Neural progenitor cell (in vitro differentiated cells): ENCODE data around the gene RBMX. TPM values are rescaled to one million over a fixed set of nuclear protein-coding genes. Genes with fewer than 3 reads are reported as not detected.

Source experiments
- DNase-seq: peaks from one replicate; pipeline ENCODE4 v3.0.0-alpha.2; 2016; ENCODE audit warnings: low spot score
- H2AFZ ChIP-seq: fragments of 200-600 bp; sonication (generic); replicated peaks from 2 replicates; pipeline ENCODE4 v1.6.1; 2016; ENCODE audit warnings: antibody characterized with exemption
- H3F3A ChIP-seq: fragments of 200-600 bp; sonication (generic); 2 replicates; pipeline ENCODE4 v1.6.1; 2016; ENCODE audit warnings: antibody characterized with exemption, low read depth
- H3K27ac ChIP-seq: fragments of 200-600 bp; sonication (generic); 2 replicates; pipeline ENCODE4 v1.5.1; 2016; ENCODE audit warnings: mild to moderate bottlenecking
- H3K27me3 ChIP-seq: fragments of 200-600 bp; sonication (generic); 2 replicates; pipeline ENCODE4 v1.6.1; 2016; ENCODE audit warnings: mild to moderate bottlenecking, moderate library complexity
- H3K36me3 ChIP-seq: fragments of 200-600 bp; sonication (generic); 2 replicates; pipeline ENCODE4 v1.5.1; 2016
- H3K4me1 ChIP-seq: fragments of 200-600 bp; sonication (generic); 2 replicates; pipeline ENCODE4 v1.6.1; 2016; ENCODE audit warnings: mixed run types
- H3K4me2 ChIP-seq: fragments of 200-600 bp; sonication (generic); 2 replicates; pipeline ENCODE4 v1.6.1; 2016
- H3K4me3 ChIP-seq: fragments of 200-600 bp; sonication (generic); 2 replicates; pipeline ENCODE4 v1.5.1; 2016
- H3K79me2 ChIP-seq: fragments of 200-600 bp; sonication (generic); 2 replicates; pipeline ENCODE4 v1.6.1; 2016; ENCODE audit warnings: low read depth
- H3K9ac ChIP-seq: fragments of 200-600 bp; sonication (generic); 2 replicates; pipeline ENCODE4 v1.6.1; 2016
- H3K9me3 ChIP-seq: fragments of 200-600 bp; sonication (generic); 2 replicates; pipeline ENCODE4 v1.5.1; 2016; ENCODE audit warnings: low read depth
- H4K20me1 ChIP-seq: fragments of 200-600 bp; sonication (generic); 2 replicates; pipeline ENCODE4 v1.6.1; 2016; ENCODE audit warnings: low read depth
- H3K27ac Mint-ChIP-seq: 3 replicates; pipeline ENCODE4 v1.8.0; 2021; ENCODE audit warnings: mixed read lengths
- H3K27me3 Mint-ChIP-seq: 2 replicates; pipeline ENCODE4 v1.8.0; 2022; ENCODE audit warnings: low read depth, mild to moderate bottlenecking, inconsistent platforms, moderate library complexity, mixed read lengths; ENCODE audit not compliant: insufficient read depth
- H3K36me3 Mint-ChIP-seq: 3 replicates; pipeline ENCODE4 v1.8.0; 2021; ENCODE audit warnings: mixed read lengths
- H3K4me1 Mint-ChIP-seq: 3 replicates; pipeline ENCODE4 v1.8.0; 2021; ENCODE audit warnings: mixed read lengths
- H3K4me3 Mint-ChIP-seq: 3 replicates; pipeline ENCODE4 v1.8.0; 2021; ENCODE audit warnings: mild to moderate bottlenecking, moderate library complexity, mixed read lengths
- H3K9me3 Mint-ChIP-seq: 3 replicates; pipeline ENCODE4 v1.8.0; 2020; ENCODE audit warnings: mixed read lengths
- CTCF ChIP-seq: fragments of 200-600 bp; sonication (generic); IDR thresholded peaks from 2 replicates; pipeline ENCODE4 v1.5.1; 2017; ENCODE audit warnings: antibody characterized with exemption, mild to moderate bottlenecking
- EZH2 ChIP-seq: fragments of 200-600 bp; sonication (generic); IDR thresholded peaks from 2 replicates; pipeline ENCODE4 v1.6.1; 2017; ENCODE audit warnings: antibody characterized with exemption, mild to moderate bottlenecking, moderate library complexity
- EZH2phosphoT487 ChIP-seq: fragments of 200-600 bp; sonication (generic); IDR thresholded peaks from 2 replicates; pipeline ENCODE4 v1.6.1; 2017; ENCODE audit warnings: antibody characterized with exemption
- total RNA-seq: library from RNA; depleted of rRNA; stranded (reverse); fragments of >200 nt; gene quantifications from 2 replicates; pipeline ENCODE4 v1.2.3, GENCODE V29; 2015; ENCODE audit warnings: low replicate concordance

The RBMX gene
- total RNA-seq, 1 donor from 2014 or later: 1,287 TPM

GRCh38 chrX:136870064-136870463, 10.5 kb downstream of the RBMX start:
- Mint-ChIP-seq H3K4me3 (no peak overlapping the region), H3K36me3 (peaks cover 25% of the 10 kb centered on the region), H3K27ac (no peak overlapping the region), H3K4me1 (no peaks in the 10 kb centered on the region), H3K9me3 (peaks cover 4% of the 10 kb centered on the region), H3K27me3 (peaks cover 3% of the 10 kb centered on the region)
- H3K4me3 ChIP-seq: no peak overlapping the region
- H3K4me1 ChIP-seq: no peaks in the 10 kb centered on the region
- H3F3A ChIP-seq: peaks cover 56% of the 10 kb centered on the region
- DNase-seq: no peak
- H2AFZ ChIP-seq: no peak overlapping the region
- H3K27me3 ChIP-seq: no peaks in the 10 kb centered on the region
- H3K27ac ChIP-seq: no peak overlapping the region
- H3K36me3 ChIP-seq: peaks cover 25% of the 10 kb centered on the region
- no peak for TF ChIP-seq CTCF
- no peak for TF ChIP-seq EZH2
- TF ChIP-seq EZH2phosphoT487: no peak
- H3K79me2 ChIP-seq: peaks cover 90% of the 10 kb centered on the region
- no peaks in the 10 kb centered on the region for H3K9me3 ChIP-seq
- peaks cover 98% of the 10 kb centered on the region for H4K20me1 ChIP-seq
- H3K4me2 ChIP-seq: no peak overlapping the region
- H3K9ac ChIP-seq: no peak overlapping the region

- Mint-ChIP-seq H3K4me3 (no peak overlapping the region), H3K36me3 (peaks cover 17% of the 10 kb centered on the region), H3K4me1 (no peaks in the 10 kb centered on the region), H3K27ac (no peak overlapping the region), H3K9me3 (peaks cover 4% of the 10 kb centered on the region), H3K27me3 (peaks cover 3% of the 10 kb centered on the region)
- Histone ChIP-seq H3K27ac (no peak overlapping the region), H3K4me3 (no peak overlapping the region), H2AFZ (no peak overlapping the region), H3F3A (peaks cover 59% of the 10 kb centered on the region), H3K4me1 (no peaks in the 10 kb centered on the region), H4K20me1 (peaks cover 93% of the 10 kb centered on the region), H3K9ac (no peak overlapping the region), H3K9me3 (no peaks in the 10 kb centered on the region), H3K36me3 (peaks cover 19% of the 10 kb centered on the region), H3K4me2 (no peak overlapping the region), H3K79me2 (peaks cover 75% of the 10 kb centered on the region), H3K27me3 (no peaks in the 10 kb centered on the region)
- no peak for TF ChIP-seq EZH2
- TF ChIP-seq EZH2phosphoT487: no peak
- TF ChIP-seq CTCF: no peak
- no peak for DNase-seq
Observed at GRCh38 chrX:136868283-136869055, 12.1 kb downstream of the RBMX start.

- peaks cover 20% of the 10 kb centered on the region for H3K36me3 Mint-ChIP-seq
- Histone ChIP-seq H4K20me1 (peaks cover 93% of the 10 kb centered on the region), H3K4me2 (no peak overlapping the region)
Observed at GRCh38 chrX:136867518-136867917, 13.0 kb downstream of the RBMX start.

More at GRCh38 chrX:136867518-136867917, 13.0 kb downstream of the RBMX start:
- no peaks in the 10 kb centered on the region for H3K4me1 ChIP-seq
- H3K36me3 ChIP-seq: peaks cover 17% of the 10 kb centered on the region
- H3K27ac ChIP-seq: no peak overlapping the region
- no peak overlapping the region for H3K4me3 ChIP-seq
- no peaks in the 10 kb centered on the region for H3K9me3 ChIP-seq
- Mint-ChIP-seq H3K9me3 (peaks cover 4% of the 10 kb centered on the region), H3K27ac (no peak overlapping the region), H3K4me1 (no peaks in the 10 kb centered on the region), H3K4me3 (no peak overlapping the region), H3K27me3 (peaks cover 3% of the 10 kb centered on the region)
- H2AFZ ChIP-seq: no peak overlapping the region
- H3K9ac ChIP-seq: no peak overlapping the region
- peaks cover 66% of the 10 kb centered on the region for H3K79me2 ChIP-seq
- TF ChIP-seq EZH2phosphoT487 (no peak), CTCF (no peak), EZH2 (no peak)
- H3K27me3 ChIP-seq: no peaks in the 10 kb centered on the region
- DNase-seq: no peak
- peaks cover 57% of the 10 kb centered on the region for H3F3A ChIP-seq
